Subcutaneous adipose tissue (tissue), 4 donors: ENCODE results near the gene TGM4. TPM values are rescaled to one million over a fixed set of nuclear protein-coding genes. Genes with fewer than 3 reads are reported as not detected.

Source experiments
- total RNA-seq, 4 donors: library from RNA; depleted of rRNA; stranded (reverse); fragments of >200 nt; gene quantifications; one replicate each; pipeline ENCODE4 v1.1.0, GENCODE V29; 2016
- TF ChIP-seq, protein P1 (sequence below): fragments of 450-650 bp; IDR thresholded peaks from one replicate; pipeline ENCODE4 v1.5.1; 2016; ENCODE audit warnings: low read depth, mild to moderate bottlenecking, control low read depth, antibody characterized with exemption, moderate library complexity

TGM4 gene
- total RNA-seq, 4 donors from 2014 or later, result not detected

DNA sequence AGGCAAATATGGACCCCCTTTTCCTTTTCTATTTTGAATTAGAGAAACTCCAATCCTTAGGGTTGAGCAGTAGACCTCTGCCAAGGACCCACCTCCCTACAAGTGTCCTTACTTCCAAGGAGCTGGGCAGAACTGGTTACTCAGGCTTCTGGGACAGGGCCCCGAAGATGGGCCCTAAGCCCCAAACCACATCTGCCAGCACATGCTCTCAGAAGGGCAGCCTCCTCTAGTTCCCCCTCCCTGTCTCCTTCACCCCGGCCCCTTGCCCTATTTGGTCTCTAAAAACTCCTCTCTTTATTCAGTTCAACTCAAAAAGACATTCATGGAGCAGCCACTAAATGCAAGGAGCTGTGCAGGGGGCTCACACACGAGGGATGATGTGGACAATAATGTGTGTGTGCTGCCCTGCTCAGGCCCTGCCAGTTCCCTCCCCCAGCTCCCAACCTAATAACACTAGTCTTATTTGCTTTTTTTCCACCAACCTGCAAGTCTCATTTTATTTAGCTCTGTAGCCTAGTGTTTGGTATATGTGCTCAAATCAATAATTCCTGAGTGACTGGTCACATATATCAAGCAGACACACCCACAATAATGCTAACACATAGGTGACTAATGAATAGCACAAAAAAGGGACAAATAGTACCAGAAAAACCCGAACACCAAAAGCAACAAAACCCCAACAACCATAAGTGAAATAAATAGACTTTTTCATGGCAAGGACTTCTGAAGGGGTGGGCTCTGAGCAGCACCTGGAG, 89.3 kb downstream of the TGM4 start:
- TF ChIP-seq, protein P1, sequence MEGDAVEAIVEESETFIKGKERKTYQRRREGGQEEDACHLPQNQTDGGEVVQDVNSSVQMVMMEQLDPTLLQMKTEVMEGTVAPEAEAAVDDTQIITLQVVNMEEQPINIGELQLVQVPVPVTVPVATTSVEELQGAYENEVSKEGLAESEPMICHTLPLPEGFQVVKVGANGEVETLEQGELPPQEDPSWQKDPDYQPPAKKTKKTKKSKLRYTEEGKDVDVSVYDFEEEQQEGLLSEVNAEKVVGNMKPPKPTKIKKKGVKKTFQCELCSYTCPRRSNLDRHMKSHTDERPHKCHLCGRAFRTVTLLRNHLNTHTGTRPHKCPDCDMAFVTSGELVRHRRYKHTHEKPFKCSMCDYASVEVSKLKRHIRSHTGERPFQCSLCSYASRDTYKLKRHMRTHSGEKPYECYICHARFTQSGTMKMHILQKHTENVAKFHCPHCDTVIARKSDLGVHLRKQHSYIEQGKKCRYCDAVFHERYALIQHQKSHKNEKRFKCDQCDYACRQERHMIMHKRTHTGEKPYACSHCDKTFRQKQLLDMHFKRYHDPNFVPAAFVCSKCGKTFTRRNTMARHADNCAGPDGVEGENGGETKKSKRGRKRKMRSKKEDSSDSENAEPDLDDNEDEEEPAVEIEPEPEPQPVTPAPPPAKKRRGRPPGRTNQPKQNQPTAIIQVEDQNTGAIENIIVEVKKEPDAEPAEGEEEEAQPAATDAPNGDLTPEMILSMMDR, result no peak

Other genes starting within 250 kb of the TGM4 start
- gene ZNF197, start 249.6 kb upstream of the TGM4 start, total RNA-seq, result 10 to 100 TPM; 13.1 to 17.4 (median 15.0) TPM
- 10 to 100 TPM in 3 of 4 donors, 1 to 10 TPM in 1; 8.2 to 13.2 (median 10.8) TPM for gene ZNF35, start 225.9 kb upstream of the TGM4 start, total RNA-seq
- gene ZNF502, start 161.9 kb upstream of the TGM4 start, total RNA-seq, result 1 to 10 TPM; 3.9 to 6.2 (median 4.6) TPM
- gene ZNF501, start 145.0 kb upstream of the TGM4 start, total RNA-seq, result 1 to 10 TPM; 3.9 to 9.5 (median 4.6) TPM
- 10 to 100 TPM; 21.5 to 27.1 (median 25.0) TPM for gene KIAA1143, start 113.0 kb upstream of the TGM4 start, total RNA-seq
- 1 to 10 TPM in 2 of 4 donors, under 1 TPM in 1, not detected in 1; 0.98 to 2.5 (median 1.5) TPM for gene KIF15, start 112.8 kb upstream of the TGM4 start, total RNA-seq
- 10 to 100 TPM in 3 of 4 donors, 1 to 10 TPM in 1; 6.8 to 23.8 (median 19.7) TPM for gene TMEM42, start 12.7 kb upstream of the TGM4 start, total RNA-seq
- 100 to 1,000 TPM in 3 of 4 donors, 10 to 100 TPM in 1; 77.2 to 127 (median 111) TPM for gene ZDHHC3, start 101.6 kb downstream of the TGM4 start, total RNA-seq
- 10 to 100 TPM; 44.2 to 70.8 (median 54.8) TPM for gene EXOSC7, start 101.6 kb downstream of the TGM4 start, total RNA-seq
- 1,000 to 10,000 TPM in 1 of 4 donors, 100 to 1,000 TPM in 3; 265 to 1,223 (median 383) TPM for gene CLEC3B, start 151.7 kb downstream of the TGM4 start, total RNA-seq